NCI-H2196 treated with DMSO at 0.1 percent for 48 hours (cell line): ENCODE results near the gene CFAP70.
"Not testable (repeated sequence)": the region's sequence is repeated elsewhere in the genome, so short reads cannot be mapped to it uniquely, and the experiment has no call there.

Experiments used
- DNase-seq: peaks from one replicate; lab custom pipeline; 2025; ENCODE audit not compliant: unreplicated experiment; lab: John Stamatoyannopoulos, UW

Gene CFAP70

GRCh38 chr10:73340121-73340520, 18.5 kb downstream of the CFAP70 start:
- DNase-seq: no peak

- DNase-seq: no peak
Measured at GRCh38 chr10:73339436-73339835, 19.2 kb downstream of the CFAP70 start.

GRCh38 chr10:73338801-73339368, 19.8 kb downstream of the CFAP70 start:
- no peak for DNase-seq

- DNase-seq: no peak
Measured at GRCh38 chr10:73333202-73333601, 25.5 kb downstream of the CFAP70 start.

- no peak for DNase-seq
Measured at GRCh38 chr10:73332379-73332778, 26.3 kb downstream of the CFAP70 start.

- DNase-seq: not testable (repeated sequence)
Measured at GRCh38 chr10:73328523-73328922, 30.1 kb downstream of the CFAP70 start.

- not testable (repeated sequence) for DNase-seq
Measured at GRCh38 chr10:73325290-73325689, 33.4 kb downstream of the CFAP70 start.

GRCh38 chr10:73323582-73323981, 35.1 kb downstream of the CFAP70 start:
- DNase-seq: not testable (repeated sequence)

- DNase-seq: no peak
Measured at GRCh38 chr10:73310475-73310874, 48.2 kb downstream of the CFAP70 start.

GRCh38 chr10:73307203-73307800, 51.4 kb downstream of the CFAP70 start:
- no peak for DNase-seq

- no peak for DNase-seq
Measured at GRCh38 chr10:73306171-73306708, 52.4 kb downstream of the CFAP70 start.

GRCh38 chr10:73296946-73297345, 61.7 kb downstream of the CFAP70 start:
- DNase-seq: no peak

- no peak for DNase-seq
Measured at GRCh38 chr10:73293461-73293860, 65.2 kb downstream of the CFAP70 start.

- no peak for DNase-seq
Measured at GRCh38 chr10:73289958-73290357, 68.7 kb downstream of the CFAP70 start.

- DNase-seq: no peak
Measured at GRCh38 chr10:73287441-73287840, 71.2 kb downstream of the CFAP70 start.

- DNase-seq: no peak
Measured at GRCh38 chr10:73281097-73281496, 77.6 kb downstream of the CFAP70 start.

- no peak for DNase-seq
Measured at GRCh38 chr10:73264423-73264822, 94.2 kb downstream of the CFAP70 start.

- DNase-seq: no peak
Measured at GRCh38 chr10:73263693-73264347, 94.8 kb downstream of the CFAP70 start.

GRCh38 chr10:73262880-73263555, 95.6 kb downstream of the CFAP70 start:
- no peak for DNase-seq

- no peak for DNase-seq
Measured at GRCh38 chr10:73262105-73262730, 96.4 kb downstream of the CFAP70 start.

- DNase-seq: no peak
Measured at GRCh38 chr10:73261362-73261995, 97.2 kb downstream of the CFAP70 start.
